ENCODE results near the gene SIK3.
A peak's percentile ranks its signal among the peaks of the same experiment; 100 is the strongest.
"Not testable (repeated sequence)": the region's sequence is repeated elsewhere in the genome, so short reads cannot be mapped to it uniquely, and the experiment has no call there.

The SIK3 gene

DNA sequence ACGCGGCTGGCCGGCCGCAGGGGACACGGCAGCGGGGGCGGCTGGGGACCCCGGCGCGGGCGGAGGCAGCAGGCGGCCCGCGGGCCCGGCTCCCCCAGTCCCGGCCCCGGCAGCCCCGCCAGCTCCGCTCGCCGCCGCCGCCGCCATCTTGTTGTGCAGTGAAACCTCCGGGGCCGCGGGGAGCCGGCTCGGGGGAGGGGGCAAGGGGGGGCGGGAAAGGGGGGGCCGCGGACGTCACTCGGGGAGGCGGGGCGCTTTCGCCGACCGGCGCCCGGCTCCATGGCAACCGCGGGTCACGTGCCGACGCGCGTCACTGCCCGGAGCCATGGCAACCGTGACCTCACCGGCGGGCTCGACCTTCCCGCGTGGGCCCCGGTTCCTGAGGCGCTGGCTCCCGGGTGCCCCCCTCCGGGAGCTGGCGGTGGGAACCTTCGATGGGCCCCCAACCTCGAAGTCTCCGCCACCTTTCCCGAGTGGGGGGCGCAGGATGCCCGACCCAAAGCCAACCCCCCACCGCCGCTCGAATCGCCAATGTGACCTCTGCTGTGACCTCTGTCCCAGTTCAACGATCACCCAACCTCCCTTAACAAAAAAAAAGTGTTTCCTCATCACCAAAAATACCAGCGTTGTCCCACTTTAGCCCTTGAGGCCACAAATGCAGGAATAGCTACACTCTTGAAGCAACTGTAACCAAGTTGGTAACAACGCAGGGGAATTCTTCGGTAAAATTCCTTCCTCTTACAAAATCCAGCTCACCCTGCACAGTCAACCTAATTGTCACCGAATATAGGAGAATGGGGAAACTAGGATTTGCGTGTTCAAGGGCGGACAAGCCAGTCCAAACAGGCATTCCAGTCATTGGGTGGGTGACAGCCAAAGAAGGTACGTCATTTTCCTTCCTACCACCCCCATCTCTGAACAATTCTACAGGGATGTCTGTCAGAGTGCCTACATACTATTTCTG is at the start of gene SIK3:
SIK3 (minus strand) TSS at position 160 of the 964 bp plus-strand sequence; CDS start at position 147, 13 bp downstream.
- peak; percentile 85 for DNase-seq (ENCODE audit: low read depth, low spot score)

DNA sequence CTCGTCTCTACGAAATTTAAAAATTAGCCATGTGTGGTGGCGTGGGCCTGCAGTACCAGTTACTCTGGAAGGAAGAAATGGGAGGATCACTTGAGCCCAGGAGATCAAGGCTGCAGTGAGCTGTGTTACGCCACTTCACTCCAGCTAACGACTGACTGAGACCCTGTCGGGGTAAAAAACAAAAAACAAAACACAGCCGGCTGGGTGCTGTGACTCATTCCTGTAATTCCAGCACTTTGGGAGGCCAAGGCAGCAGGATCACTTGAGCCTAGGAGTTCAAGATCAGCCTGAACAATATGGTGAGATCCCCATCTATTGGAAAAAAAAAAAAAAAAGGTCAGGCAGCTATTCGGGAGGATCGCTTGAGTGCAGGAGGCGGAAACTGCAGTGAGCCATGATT is 48.3 kb upstream of the SIK3 start:
- DNase-seq (ENCODE audit: low read depth, low spot score) = peak; percentile 60

DNA sequence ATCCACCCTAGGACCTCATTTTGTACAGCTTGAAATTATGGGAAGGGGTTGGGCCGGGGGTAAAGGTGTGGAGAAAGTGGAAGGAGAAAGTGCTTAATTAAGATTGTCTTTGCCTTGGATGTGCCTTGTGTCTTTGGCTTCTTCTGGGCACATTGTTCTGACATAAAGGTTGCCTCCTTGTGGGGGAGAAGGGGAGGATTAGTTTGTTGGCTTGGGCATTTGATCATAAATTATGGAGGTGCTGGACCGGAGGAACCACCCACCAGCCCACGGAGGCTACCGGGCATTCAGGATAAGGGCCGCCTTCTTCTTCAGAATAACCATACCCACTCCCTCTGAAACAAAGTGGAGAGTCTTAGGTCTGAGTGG is 47.1 kb upstream of the SIK3 start:
- DNase-seq (ENCODE audit: low read depth, low spot score) = no peak

GRCh38 chr11:117144477-117145392 is 46.5 kb upstream of the SIK3 start:
- DNase-seq (ENCODE audit: low read depth, low spot score) = peak; percentile 71

DNA sequence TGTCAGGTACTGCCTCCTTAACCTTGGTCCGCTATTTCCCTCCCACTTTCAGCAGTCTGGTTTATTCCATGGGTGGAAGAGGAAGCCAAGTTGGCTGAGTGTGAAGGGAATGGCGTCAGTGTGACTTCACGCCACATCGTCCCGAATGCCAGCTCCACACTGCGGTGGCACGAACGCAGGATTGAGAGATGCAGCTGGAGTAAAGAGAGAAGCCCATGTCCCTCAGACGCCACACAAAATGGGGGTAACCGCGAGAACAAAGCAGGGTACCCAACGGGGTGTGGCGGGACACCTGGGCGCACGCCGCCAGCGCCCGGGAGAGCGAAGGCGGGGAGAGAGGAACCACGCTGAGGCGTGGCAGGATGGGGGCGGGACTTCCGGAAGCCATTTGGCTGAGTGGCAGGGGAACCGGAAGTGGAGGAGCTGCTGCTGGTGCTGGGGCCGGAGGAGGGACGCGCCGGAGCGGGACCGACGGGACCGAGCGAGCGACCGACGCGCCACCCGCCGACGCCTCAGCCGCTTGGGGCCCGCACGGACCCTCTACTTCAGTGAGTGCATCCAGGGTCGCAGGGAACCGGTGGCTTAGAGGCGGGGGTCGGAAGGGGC is 45.7 kb upstream of the SIK3 start, which contains the start of gene PAFAH1B2:
PAFAH1B2 (plus strand) TSS at position 417 of the 606 bp plus-strand sequence. CDS start 8,161 bp downstream, outside the sequence.
- DNase-seq (ENCODE audit: low read depth, low spot score) = peak; percentile 95

- DNase-seq (ENCODE audit: low read depth, low spot score) = peak; percentile 22
Measured at GRCh38 chr11:117143390-117143789, 45.2 kb upstream of the SIK3 start.

DNA sequence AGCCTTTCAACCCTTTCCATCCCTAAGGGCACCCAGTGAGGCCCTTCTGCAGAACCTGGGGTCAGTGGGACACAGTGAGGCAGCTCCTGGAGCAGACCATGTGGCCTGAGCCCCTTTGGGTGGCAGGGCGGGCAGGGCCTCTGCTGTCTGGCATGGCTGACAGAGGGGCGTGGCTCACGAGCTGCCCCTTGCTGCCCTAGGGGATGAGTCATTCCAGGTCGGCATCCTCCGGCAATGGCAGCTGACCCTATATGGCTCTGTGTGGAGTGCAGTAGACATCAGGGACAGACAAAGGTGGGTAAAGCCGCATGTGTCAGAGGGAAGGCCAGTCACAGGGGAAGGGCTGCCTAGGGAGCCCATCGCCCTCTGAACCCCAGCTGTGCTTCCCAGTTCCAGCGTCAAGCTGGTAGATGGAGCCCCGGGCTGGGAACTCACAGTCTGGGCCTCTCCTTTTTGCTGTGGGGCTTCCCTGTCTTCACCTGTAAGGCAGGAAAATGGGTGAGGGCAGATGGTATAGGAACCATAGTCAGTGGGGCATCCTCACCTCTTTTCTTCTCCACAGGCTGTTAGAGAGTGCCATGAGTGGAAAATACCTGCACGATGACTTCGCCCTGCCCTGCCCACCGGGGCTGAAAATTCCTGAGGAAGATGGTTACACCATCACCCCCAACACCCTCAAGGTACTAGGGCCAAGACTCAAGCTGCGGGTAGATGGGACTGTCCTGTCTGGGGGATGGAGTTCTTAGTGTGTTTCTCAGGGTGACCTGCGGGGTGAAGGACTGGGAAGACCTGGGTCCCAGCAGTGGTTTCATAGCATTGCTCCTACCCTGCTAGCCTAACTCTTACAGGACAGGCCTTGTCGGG is 39.2 kb upstream of the SIK3 start:
- DNase-seq (ENCODE audit: low read depth, low spot score) = not testable (repeated sequence)

DNA sequence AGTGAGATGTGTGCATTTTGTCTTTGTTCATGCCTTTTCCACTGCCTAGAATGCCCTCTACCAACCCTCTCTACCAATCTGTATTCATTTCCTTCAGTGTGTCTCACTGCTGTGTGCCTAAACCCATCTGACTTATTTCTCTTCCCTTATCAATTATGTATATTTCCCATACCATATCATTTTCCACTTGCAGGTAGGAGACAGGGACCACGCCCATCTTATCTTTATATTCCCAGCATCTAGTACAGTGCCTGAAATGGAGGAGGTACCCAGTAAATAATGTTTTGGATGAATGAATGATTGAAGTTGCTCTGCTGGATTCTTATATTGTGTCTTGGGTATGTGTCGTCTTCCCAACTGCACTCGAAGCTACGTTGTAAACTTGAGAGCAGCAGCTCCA is 36.8 kb upstream of the SIK3 start:
- DNase-seq (ENCODE audit: low read depth, low spot score) = not testable (repeated sequence)

GRCh38 chr11:117134431-117134830 is 36.2 kb upstream of the SIK3 start:
- DNase-seq (ENCODE audit: low read depth, low spot score) = no peak

- no peak for DNase-seq (ENCODE audit: low read depth, low spot score)
Measured at GRCh38 chr11:117130879-117131278, 32.7 kb upstream of the SIK3 start.

DNA sequence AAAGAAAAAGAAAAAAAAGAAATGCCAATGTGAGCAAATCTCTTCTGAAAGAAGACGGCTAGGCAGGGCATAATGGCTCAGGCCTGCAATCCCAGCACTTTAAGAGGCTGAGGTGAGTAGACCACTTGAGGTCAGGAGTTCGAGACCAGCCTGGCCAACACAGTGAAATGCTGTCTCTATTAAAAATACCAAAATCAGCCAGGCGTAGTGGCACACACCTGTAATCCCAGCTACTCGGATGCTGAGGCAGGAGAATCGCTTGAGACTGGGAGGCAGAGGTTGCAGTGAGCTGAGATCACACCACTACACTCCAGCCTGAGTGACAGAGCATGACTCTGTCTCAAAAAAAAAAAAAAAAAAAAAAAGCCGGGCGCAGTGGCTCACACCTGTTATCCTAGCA is 32.2 kb upstream of the SIK3 start:
- not testable (repeated sequence) for DNase-seq (ENCODE audit: low read depth, low spot score)

- DNase-seq (ENCODE audit: low read depth, low spot score) = no peak
Measured at GRCh38 chr11:117128289-117128688, 30.1 kb upstream of the SIK3 start.

- DNase-seq (ENCODE audit: low read depth, low spot score) = no peak
Measured at GRCh38 chr11:117127171-117127901, 29.1 kb upstream of the SIK3 start.

- DNase-seq (ENCODE audit: low read depth, low spot score) = no peak
Measured at GRCh38 chr11:117126223-117126965, 28.2 kb upstream of the SIK3 start.

- DNase-seq (ENCODE audit: low read depth, low spot score) = no peak
Measured at GRCh38 chr11:117122556-117122955, 24.3 kb upstream of the SIK3 start.

DNA sequence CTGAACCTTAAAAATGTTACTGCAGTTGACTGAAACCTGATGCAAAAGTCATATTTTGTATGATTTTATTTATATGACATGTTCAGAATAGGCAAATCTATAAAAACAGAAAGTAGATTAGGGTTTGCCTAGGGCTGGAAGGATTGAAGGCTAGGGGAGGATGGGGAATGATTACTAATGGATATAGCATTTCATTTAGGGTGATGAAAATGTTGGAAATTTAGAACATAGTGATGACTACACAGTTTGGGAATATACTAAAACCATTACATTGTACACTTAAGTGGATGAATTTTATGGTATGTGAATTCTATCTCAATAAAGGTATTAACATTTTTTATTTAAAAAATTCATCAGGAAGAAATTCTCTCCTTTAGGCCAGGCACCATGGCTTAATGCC is 22.9 kb upstream of the SIK3 start:
- DNase-seq (ENCODE audit: low read depth, low spot score) = no peak

GRCh38 chr11:117117681-117118080 is 19.5 kb upstream of the SIK3 start:
- no peak for DNase-seq (ENCODE audit: low read depth, low spot score)

DNA sequence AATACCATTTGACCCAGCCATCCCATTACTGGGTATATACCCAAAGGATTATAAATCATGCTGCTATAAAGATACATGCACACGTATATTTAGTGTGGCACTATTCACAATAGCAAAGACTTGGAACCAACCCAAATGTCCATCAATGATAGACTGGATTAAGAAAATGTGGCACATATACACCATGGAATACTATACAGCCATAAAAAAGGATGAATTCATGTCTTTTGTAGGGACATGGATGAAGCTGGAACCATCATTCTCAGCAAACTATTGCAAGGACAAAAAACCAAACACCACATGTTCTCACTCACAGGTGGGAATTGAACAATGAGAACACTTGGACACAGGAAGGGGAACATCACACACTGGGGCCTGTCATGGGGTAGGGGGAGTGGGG is 14.7 kb upstream of the SIK3 start:
- not testable (repeated sequence) for DNase-seq (ENCODE audit: low read depth, low spot score)

GRCh38 chr11:117112497-117112896 is 14.3 kb upstream of the SIK3 start:
- not testable (repeated sequence) for DNase-seq (ENCODE audit: low read depth, low spot score)
